ENCODE results near the gene TMEM266. TPM values are rescaled to one million over a fixed set of nuclear protein-coding genes. Genes with fewer than 3 reads are reported as not detected.

TMEM266 gene
- total RNA-seq, 6 donors from 2014 or later: 0.59 to 2.4 (median 1.2) TPM; not detected in 1

GRCh38 chr15:76127169-76127568, 67.4 kb downstream of the TMEM266 start:
- Histone ChIP-seq H3K27ac (no peak overlapping the region), H3K36me3 (no peaks in the 10 kb centered on the region), H3K27me3 (no peaks in the 10 kb centered on the region), H3K9me3 (no peaks in the 10 kb centered on the region), H3K4me1 (no peaks in the 10 kb centered on the region), H3K4me3 (no peak overlapping the region)
- DNase-seq (no peak), ATAC-seq (ENCODE audit: low FRiP score in 2 of 2) (no peak)
- WGBS, 2 donors: 74 to 83% methylated on average over 2 of the region's 2 CpGs
- TF ChIP-seq POLR2AphosphoS5 (IDR thresholded peaks at IDR 0.05): no peak

- Histone ChIP-seq H3K4me3 (no peak overlapping the region), H3K9me3 (no peaks in the 10 kb centered on the region), H3K4me1 (no peaks in the 10 kb centered on the region), H3K27ac (no peak overlapping the region), H3K36me3 (no peaks in the 10 kb centered on the region), H3K27me3 (no peaks in the 10 kb centered on the region)
- 44 to 48% methylated on average over 4 of the region's 4 CpGs for WGBS, 2 donors
- DNase-seq (no peak), ATAC-seq (ENCODE audit: low FRiP score in 2 of 2) (no peak)
- TF ChIP-seq POLR2A (IDR thresholded peaks at IDR 0.05): no peak
- no peak for TF ChIP-seq EP300 (IDR thresholded peaks at IDR 0.05)
- TF ChIP-seq CTCF (IDR thresholded peaks at IDR 0.05): no peak
- no peak for TF ChIP-seq POLR2AphosphoS5 (IDR thresholded peaks at IDR 0.05)
Measured at GRCh38 chr15:76127880-76128279, 68.1 kb downstream of the TMEM266 start.

GRCh38 chr15:76134537-76134936, 74.8 kb downstream of the TMEM266 start:
- ATAC-seq (ENCODE audit: low FRiP score in 2 of 2) (no peak), DNase-seq (no peak)
- no peak overlapping the region for H3K4me3 ChIP-seq
- no peak overlapping the region for H3K27ac ChIP-seq
- no peaks in the 10 kb centered on the region for H3K36me3 ChIP-seq
- 89 to 94% methylated on average over 1 of the region's 1 CpG for WGBS, 2 donors
- no peaks in the 10 kb centered on the region for H3K9me3 ChIP-seq
- H3K4me1 ChIP-seq: peaks cover under 1 to 3% (median 1%) of the 10 kb centered on the region in 4 donors
- H3K27me3 ChIP-seq: no peaks in the 10 kb centered on the region
- TF ChIP-seq CTCF (IDR thresholded peaks at IDR 0.05) (no peak), POLR2A (IDR thresholded peaks at IDR 0.05) (no peak), EP300 (IDR thresholded peaks at IDR 0.05) (no peak), POLR2AphosphoS5 (IDR thresholded peaks at IDR 0.05) (no peak)

GRCh38 chr15:76135516-76135915, 75.7 kb downstream of the TMEM266 start:
- no peaks in the 10 kb centered on the region for H3K27me3 ChIP-seq
- no peak for TF ChIP-seq CTCF (IDR thresholded peaks at IDR 0.05)
- TF ChIP-seq EP300 (IDR thresholded peaks at IDR 0.05): no peak
- H3K36me3 ChIP-seq: no peaks in the 10 kb centered on the region
- no peak overlapping the region for H3K4me3 ChIP-seq
- H3K9me3 ChIP-seq: no peaks in the 10 kb centered on the region
- ATAC-seq (ENCODE audit: low FRiP score in 2 of 2) (no peak), DNase-seq (no peak)
- WGBS, 2 donors: 89 to 92% methylated on average over 2 of the region's 2 CpGs
- no peak overlapping the region for H3K27ac ChIP-seq
- peaks cover 8 to 13% (median 10%) of the 10 kb centered on the region in 4 donors for H3K4me1 ChIP-seq

GRCh38 chr15:76138436-76138835, 78.7 kb downstream of the TMEM266 start:
- peaks cover 8 to 14% (median 11%) of the 10 kb centered on the region in 4 donors for H3K4me1 ChIP-seq
- no peaks in the 10 kb centered on the region for H3K27me3 ChIP-seq
- WGBS, 2 donors: 78 to 81% methylated on average over 4 to 5 of the region's 5 CpGs
- H3K9me3 ChIP-seq: no peaks in the 10 kb centered on the region
- no peak for ATAC-seq (ENCODE audit: low FRiP score in 2 of 2)
- no peak for DNase-seq
- H3K4me3 ChIP-seq: no peak overlapping the region
- H3K27ac ChIP-seq: no peak overlapping the region
- no peak for TF ChIP-seq CTCF (IDR thresholded peaks at IDR 0.05)
- no peaks in the 10 kb centered on the region for H3K36me3 ChIP-seq

All from upper lobe of left lung (tissue), 6 donors.